ENCODE data around the gene GTF3A. TPM values are rescaled to one million over a fixed set of nuclear protein-coding genes. Genes with fewer than 3 reads are reported as not detected.

The GTF3A gene
- total RNA-seq, 2 donors from 2014 or later, result 39.7 to 76.0 TPM

DNA sequence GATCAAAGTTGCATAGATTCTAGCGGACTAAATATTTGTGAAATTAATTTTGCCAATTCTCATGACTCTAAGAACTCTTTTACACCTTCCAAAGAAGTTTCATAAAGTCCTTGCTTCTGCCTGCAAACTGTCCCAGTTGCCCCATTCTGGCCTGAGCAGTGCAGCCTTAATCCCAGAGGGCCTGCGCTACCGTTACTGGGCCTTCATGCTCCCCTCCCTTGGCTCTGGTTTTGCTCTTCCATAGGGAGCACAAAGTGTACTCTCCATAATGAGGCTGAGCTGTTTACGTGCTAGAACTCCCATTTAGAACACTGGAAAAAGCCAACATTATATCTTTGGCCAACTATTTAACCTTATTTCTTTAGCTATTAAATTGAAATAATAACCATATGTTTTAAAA is 23.9 kb downstream of the GTF3A start:
- no peaks in the 10 kb centered on the region for H3K36me3 ChIP-seq
- peaks cover 3% of the 10 kb centered on the region for H3K4me1 ChIP-seq
- TF ChIP-seq, protein P1, sequence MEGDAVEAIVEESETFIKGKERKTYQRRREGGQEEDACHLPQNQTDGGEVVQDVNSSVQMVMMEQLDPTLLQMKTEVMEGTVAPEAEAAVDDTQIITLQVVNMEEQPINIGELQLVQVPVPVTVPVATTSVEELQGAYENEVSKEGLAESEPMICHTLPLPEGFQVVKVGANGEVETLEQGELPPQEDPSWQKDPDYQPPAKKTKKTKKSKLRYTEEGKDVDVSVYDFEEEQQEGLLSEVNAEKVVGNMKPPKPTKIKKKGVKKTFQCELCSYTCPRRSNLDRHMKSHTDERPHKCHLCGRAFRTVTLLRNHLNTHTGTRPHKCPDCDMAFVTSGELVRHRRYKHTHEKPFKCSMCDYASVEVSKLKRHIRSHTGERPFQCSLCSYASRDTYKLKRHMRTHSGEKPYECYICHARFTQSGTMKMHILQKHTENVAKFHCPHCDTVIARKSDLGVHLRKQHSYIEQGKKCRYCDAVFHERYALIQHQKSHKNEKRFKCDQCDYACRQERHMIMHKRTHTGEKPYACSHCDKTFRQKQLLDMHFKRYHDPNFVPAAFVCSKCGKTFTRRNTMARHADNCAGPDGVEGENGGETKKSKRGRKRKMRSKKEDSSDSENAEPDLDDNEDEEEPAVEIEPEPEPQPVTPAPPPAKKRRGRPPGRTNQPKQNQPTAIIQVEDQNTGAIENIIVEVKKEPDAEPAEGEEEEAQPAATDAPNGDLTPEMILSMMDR (IDR thresholded peaks at IDR 0.05), result no peak
- no peak overlapping the region for H3K27ac ChIP-seq
- no peak overlapping the region for H3K4me3 ChIP-seq
- H3K9me3 ChIP-seq, result no peaks in the 10 kb centered on the region
- H3K9ac ChIP-seq (ENCODE audit: low read depth in 2 of 2, low read length in 2 of 2), result no peak overlapping the region
- intact Hi-C loops (cut with DNase I), result no loop called here
- H3K27me3 ChIP-seq, result no peaks in the 10 kb centered on the region
- no peak for DNase-seq

DNA sequence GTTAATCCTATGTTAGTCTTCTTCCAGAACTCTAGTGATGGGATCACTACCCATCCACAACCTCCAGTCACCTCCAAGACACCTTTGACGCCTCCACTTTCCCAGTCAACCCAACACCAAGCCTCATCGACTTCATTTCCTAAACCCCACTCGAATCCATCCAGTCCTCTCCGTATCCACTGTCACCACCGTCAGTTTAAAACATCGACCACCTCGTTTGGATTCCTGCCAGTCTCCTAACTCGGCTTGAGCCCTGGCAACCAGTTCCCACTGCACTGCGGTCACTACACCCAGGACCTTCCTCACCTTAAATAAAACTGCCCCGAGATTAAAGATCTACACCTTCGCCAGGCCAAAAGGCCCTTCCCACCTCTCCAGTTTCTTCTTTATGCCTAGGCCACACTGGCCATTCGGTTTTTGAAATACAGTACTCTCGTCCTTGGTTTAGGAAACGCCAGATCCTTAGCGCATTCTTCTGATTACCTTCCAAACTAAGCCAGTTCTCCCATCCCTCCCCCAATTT is 24.7 kb downstream of the GTF3A start:
- Histone ChIP-seq H3K36me3 (no peaks in the 10 kb centered on the region), H3K27ac (peak overlapping the region; percentile 100), H3K27me3 (no peaks in the 10 kb centered on the region), H3K9me3 (no peaks in the 10 kb centered on the region), H3K4me3 (peak overlapping the region; percentile 86), H3K9ac (ENCODE audit: low read depth in 2 of 2, low read length in 2 of 2) (peak overlapping the region; percentile 84 to 96), H3K4me1 (peaks cover 3% of the 10 kb centered on the region)
- TF ChIP-seq, protein P1 (IDR thresholded peaks at IDR 0.05), result no peak
- no peak for DNase-seq
- intact Hi-C loops (cut with DNase I), result no loop called here

DNA sequence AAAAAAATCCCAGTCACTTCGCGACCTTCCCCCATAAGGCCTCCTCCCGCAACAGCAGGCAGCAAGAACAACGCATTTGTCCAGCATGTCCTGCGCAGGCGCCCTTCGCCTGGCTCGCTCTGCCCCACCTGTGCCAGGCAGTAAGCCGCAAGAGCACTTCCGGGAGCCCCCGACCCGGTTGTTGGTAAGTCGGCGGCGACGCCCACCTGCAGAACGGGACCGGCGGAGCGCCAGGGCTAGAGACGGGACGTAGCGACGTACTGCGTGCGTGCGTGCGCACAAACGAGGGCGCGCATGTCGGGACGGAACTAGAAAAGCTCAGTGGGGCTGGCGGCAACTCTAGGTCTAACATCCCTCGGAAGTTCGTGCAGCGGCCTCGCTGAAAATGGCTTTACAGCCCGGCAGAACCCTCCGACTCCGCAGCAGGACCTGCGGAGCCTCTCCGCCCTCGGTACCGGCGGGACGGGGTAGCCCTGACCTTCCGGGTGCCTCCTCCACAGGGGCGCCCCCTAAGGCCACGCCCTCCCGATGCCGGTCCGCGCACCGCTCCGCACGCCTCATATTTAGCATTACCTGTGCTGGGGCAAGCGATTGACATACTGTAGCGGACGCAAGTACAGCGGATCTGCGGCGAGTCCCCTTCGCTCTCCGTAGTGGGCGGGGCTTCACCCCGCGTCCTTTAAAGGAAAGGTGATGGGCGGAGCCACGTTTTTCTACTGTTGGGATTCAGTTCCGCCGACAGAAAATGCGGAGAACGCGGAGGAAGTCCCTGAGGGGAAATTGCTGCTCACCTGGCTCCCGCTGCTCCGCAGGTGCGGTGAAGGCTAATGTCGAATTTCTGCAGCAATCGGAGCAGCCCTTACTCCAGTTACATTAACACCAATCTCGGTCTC is 25.8 kb downstream of the GTF3A start, which contains the start of gene MTIF3:
Gene MTIF3, minus strand, starts transcription at position 629 of the 893 bp plus-strand sequence. CDS start 10,116 bp downstream, outside the sequence.
- Histone ChIP-seq H3K9ac (ENCODE audit: low read depth in 2 of 2, low read length in 2 of 2) (peak within 1 kb of the TSS; percentile 84 to 96), H3K4me1 (peaks cover 3% of the 10 kb centered on the region), H3K9me3 (no peaks in the 10 kb centered on the region), H3K27me3 (no peaks in the 10 kb centered on the region), H3K4me3 (peak within 1 kb of the TSS; percentile 86), H3K36me3 (no peaks in the 10 kb centered on the region), H3K27ac (peak within 1 kb of the TSS; percentile 100)
- TF ChIP-seq, protein P1 (IDR thresholded peaks at IDR 0.05), result no peak
- intact Hi-C loops (cut with DNase I), result no loop called here
- DNase-seq, result peak; percentile 97

DNA sequence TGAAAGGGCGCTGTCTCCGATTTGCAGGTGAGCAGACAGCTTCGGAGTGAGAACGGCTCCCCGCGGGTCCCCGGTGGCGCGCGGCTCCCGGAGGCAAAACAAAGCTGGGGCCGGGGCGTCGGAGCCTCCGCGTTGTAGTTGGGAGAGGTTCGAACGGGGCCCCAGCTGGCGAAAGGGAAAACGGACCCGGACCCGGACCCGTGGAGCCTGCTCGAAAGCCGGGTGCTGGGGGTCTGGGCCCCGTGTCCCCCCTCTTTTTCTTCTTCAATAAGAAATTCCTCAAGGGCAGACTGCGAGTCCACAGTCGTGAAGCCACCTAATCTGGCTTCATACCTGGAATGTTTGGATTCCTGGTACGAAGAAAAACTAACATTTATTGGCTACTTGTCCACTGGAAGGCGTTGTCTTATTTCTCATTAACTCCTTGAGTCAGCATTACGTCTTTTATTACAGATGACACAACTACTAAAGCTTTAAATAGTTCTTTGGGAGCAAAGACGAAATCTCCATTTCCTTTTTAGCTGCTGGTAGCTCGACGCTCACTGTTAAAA is 26.6 kb downstream of the GTF3A start:
- Histone ChIP-seq H3K9ac (ENCODE audit: low read depth in 2 of 2, low read length in 2 of 2) (peak overlapping the region; percentile 84 to 87), H3K4me1 (peaks cover 3% of the 10 kb centered on the region), H3K36me3 (no peaks in the 10 kb centered on the region), H3K27ac (peak overlapping the region; percentile 100), H3K4me3 (peak overlapping the region; percentile 86), H3K27me3 (no peaks in the 10 kb centered on the region), H3K9me3 (no peaks in the 10 kb centered on the region)
- DNase-seq, result peak; percentile 57
- intact Hi-C loops (cut with DNase I), result no loop called here
- TF ChIP-seq, protein P1 (IDR thresholded peaks at IDR 0.05), result no peak

DNA sequence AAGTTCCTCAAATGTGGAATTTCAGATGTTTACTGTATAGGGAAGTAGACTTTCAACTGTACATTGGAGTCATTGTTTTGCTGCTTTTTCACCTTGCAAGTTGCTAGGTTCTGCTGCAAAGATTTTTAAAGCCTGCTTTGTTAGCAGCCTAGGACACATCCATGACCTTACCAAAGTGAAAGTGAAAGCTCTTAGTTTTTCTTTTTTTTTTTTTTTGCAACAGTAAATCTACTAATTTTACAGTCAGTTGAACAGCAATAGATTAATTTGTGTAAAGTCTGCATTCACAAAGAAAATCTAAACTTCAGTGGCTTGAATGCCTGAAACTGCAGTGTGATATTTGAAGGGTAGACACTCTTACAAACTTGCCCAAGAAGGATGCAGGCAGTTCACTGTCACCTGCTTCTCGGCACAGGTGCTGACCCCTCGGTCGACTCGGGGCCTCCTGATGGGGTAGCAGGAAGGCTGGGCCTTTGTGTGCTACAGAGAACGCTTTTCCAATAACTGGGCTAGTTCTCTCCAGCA is 31.0 kb downstream of the GTF3A start:
- DNase-seq, result no peak
- intact Hi-C loops (cut with DNase I), result no loop called here
- H3K4me1 ChIP-seq, result no peaks in the 10 kb centered on the region
- no peak overlapping the region for H3K27ac ChIP-seq
- TF ChIP-seq, protein P1 (IDR thresholded peaks at IDR 0.05), result no peak
- no peaks in the 10 kb centered on the region for H3K27me3 ChIP-seq
- H3K9me3 ChIP-seq, result no peaks in the 10 kb centered on the region
- no peak overlapping the region for H3K9ac ChIP-seq (ENCODE audit: low read depth in 2 of 2, low read length in 2 of 2)
- H3K4me3 ChIP-seq, result no peak overlapping the region
- H3K36me3 ChIP-seq, result no peaks in the 10 kb centered on the region
